GM18868 (cell line): ENCODE measurements around the gene C2CD5.
"Not testable (repeated sequence)": the region's sequence is repeated elsewhere in the genome, so short reads cannot be mapped to it uniquely, and the experiment has no call there.

Source experiments
- ATAC-seq: cut with Tn5 transposase; IDR thresholded peaks from one replicate; pipeline ENCODE4 v1.9.1; 2021; ENCODE audit warnings: mild to moderate bottlenecking, moderate library complexity; ENCODE audit not compliant: unreplicated experiment

Gene C2CD5

GRCh38 chr12:22536346-22536945, 7.9 kb downstream of the C2CD5 start:
- ATAC-seq, result no peak

- ATAC-seq, result no peak
These were observed 8.9 kb downstream of the C2CD5 start for GRCh38 chr12:22535478-22535877.

GRCh38 chr12:22535038-22535437, 9.3 kb downstream of the C2CD5 start:
- ATAC-seq, result no peak

GRCh38 chr12:22533155-22533554, 11.2 kb downstream of the C2CD5 start:
- ATAC-seq, result no peak

GRCh38 chr12:22532317-22532716, 12.0 kb downstream of the C2CD5 start:
- no peak for ATAC-seq

GRCh38 chr12:22531205-22531604, 13.1 kb downstream of the C2CD5 start:
- no peak for ATAC-seq

DNA sequence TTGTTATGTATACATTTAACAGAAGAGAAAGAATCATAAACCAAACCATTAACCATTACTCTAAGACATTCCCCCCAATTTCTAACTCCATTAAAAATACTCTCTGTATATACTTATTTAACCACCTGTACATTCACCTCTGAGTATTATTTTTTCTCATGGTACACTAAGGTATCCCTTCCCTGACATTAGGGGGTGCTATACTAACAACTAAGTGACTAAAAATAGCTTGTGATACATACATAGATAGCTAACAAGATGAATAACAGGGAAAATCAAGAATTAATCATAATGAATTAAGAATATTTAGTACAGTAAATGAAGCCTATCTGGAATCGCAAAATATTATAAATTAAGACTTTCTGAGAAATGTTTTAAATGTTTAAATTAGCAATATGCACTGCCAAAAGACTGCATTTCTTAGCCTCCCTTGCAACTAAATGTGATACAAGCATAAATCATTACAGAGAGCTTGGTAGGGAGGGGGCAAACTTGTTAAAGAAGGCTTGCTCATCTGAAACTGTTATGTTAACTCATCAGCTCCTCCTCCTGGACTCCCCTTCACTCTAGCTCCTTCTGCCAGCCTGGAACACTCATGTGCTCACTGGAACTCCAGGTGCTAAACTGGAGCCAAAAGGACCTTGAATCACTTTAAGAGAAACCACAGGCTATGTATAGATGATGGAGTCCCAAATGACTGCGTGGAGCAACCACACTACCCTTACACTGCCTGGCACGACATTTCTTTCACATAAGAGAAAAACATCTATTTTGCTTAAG, 14.9 kb downstream of the C2CD5 start:
- ATAC-seq, result peak; percentile 94

- no peak for ATAC-seq
These were observed 16.3 kb downstream of the C2CD5 start for GRCh38 chr12:22527999-22528398.

DNA sequence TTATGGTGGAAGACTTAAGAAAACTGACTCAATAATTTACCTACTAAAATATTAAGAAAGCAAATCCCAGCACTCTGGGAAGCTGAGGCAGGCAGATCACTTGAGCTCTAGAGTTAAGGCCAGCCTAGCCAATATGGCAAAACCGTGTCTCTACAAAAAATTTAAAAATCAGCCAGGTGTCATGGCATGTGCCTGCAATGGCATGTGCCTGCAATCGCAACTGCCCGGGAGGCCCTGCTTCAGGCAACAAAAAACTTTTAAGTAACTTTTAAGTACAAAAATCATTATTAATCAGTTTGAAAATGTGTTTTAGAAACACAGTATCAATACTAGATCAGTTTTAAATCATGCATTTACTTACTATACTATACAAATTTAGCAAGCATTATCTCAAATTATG, 17.5 kb downstream of the C2CD5 start:
- ATAC-seq, result no peak

- ATAC-seq, result no peak
These were observed 18.9 kb downstream of the C2CD5 start for GRCh38 chr12:22525426-22525825.

GRCh38 chr12:22518998-22519397, 25.3 kb downstream of the C2CD5 start:
- no peak for ATAC-seq

DNA sequence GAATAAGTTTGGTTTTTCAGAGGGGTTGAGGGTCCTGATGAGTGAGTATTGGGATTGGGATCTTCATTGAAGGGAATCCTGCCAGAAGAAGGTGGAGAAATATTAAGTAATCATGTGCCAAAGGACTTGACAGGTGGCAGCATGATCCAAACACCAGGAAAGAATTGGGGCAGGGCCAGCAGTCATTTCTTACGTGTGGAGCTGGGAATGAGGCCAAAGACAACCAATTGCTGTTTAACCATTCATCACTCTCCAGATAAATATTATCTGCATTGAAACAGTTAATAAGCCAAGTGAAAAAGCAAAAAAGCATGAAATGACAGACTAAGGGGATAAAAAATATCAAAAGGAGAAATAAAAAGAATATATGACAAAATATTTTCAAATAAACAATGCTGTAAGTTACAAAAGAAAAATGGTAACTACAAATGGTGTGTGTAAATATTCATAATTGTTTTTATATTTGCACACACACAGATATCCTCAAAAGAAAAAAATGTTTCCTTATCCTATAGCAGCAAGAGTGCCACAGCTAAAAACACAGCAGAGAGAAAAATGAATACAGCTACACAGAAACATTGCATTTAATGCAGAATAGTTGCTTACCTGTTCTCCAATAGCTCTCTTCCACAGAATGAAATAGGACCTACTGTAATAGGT, 26.2 kb downstream of the C2CD5 start:
- no peak for ATAC-seq

DNA sequence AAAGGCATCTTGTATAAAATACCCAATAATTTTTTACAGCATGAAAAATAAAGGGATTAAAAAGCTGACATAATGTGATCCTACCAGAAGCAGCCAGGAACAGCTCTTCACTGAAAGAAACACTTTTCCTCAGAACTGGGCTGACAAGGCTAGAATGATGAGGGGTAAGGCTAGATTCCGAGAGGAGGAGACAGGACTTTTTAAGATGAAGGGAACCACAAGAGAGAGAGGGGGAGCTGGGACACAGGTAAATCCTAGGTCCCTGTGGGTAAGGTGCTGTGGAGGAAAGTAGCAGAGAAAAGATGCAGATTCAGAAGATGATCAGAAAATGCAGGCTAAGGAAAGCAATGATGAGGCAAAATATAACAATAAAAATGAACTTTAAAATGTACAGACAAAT, 29.5 kb downstream of the C2CD5 start:
- ATAC-seq, result no peak

- ATAC-seq, result no peak
These were observed 38.5 kb downstream of the C2CD5 start for GRCh38 chr12:22505826-22506225.

DNA sequence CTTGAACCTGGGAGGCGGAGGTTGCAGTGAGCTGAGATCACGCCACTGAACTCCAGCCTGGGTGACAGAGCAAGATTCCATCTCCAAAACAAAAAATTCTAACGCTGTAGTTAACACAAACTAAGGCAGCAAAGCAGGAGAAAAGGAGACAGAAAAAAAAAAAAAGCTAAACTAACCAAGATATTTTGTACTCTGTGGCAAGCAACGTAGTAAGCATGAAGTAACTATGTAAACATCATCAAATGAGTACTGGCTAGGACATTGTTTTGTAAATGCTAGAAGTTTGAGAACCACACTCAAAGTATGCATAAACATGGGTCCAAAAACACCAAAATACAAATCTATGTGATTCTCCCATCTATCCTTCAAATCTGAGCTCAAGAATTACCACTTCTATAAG, 44.2 kb downstream of the C2CD5 start:
- no peak for ATAC-seq

DNA sequence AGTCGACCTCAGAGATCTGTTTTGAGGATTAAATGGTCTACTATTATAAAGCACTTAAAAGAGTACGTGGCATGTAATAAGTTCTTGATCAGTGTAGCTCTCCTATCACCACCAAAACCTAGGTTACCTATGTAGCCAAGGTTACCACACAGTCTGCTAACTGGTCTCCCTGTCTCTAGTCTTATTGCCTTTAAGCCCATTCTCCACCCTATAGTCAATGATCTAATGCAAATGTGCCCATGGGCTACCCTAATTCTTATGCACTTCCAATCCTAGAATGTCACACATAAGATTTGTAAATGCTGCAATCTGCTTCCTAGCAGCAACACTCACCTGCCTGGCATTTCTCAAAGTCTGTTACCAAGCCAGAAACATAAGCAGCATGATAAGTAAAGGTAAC, 44.9 kb downstream of the C2CD5 start:
- ATAC-seq, result no peak

DNA sequence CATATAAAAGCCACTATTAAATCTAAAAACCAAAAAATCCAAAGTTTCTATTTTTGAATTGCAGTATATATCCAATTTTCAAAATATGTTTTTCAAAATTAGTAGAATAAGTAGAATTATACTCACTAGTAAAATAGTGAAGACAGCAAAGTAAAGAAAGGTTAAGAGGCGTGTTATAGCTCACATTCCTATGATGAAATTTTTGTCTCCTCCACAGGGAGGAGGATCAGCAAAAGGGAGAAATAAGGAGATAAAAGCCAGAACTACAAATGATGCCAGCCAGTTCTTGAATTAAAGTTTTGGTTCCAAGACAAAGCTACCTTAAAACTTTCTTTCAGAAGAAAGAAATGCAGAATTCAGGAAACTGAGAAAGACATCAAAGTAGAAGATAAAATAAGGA, 50.0 kb downstream of the C2CD5 start:
- no peak for ATAC-seq

DNA sequence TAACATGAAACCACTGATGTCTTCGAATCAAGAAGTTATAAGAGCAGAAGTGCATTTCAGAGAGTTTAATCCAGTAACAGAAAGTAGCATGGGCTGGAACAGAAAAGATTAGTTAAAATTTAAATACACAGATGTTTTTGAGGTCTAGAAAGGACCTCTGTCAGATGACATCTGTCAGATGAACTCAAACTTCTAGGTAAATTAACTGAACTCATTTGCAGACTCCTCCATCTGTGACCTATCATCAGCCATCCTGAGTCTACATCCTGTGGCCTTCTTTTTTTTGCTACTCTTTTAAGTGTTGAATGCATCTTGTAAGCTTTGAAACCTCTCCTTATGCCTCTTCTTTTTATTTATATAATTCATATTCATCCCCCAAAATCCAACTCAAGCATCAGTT, 53.3 kb downstream of the C2CD5 start:
- ATAC-seq, result no peak

DNA sequence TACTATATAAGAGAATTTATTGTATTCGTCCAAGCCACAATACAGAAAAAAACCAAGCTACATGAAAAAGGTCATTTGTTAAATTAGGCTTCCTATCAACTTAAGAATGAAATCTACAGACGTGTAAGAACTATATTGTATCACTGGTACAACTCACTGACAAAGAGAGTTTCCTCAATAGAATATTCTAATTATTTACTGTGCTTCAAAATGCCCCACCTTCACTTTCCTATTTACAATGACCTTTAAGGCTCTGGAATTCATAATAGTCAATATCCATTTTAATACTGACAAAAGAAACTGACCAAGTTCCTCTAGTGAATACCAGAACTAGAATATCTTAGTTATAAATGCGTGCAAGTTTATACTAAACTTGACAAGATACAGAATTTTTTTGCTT, 55.9 kb downstream of the C2CD5 start:
- no peak for ATAC-seq

DNA sequence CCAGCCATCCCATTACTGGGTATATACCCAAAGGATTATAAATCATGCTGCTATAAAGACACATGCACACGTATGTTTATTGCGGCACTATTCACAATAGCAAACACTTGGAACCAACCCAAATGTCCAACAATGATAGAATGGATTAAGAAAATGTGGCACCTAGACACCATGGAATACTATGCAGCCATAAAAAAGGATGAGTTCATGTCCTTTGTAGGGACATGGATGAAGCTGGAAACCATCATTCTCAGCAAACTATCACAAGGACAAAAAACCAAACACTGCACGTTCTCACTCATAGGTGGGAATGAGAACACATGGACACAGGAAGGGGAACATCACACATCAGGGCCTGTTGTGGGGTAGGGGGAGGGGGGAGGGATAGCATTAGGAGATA, 56.7 kb downstream of the C2CD5 start:
- not testable (repeated sequence) for ATAC-seq

GRCh38 chr12:22481547-22482104, 62.7 kb downstream of the C2CD5 start:
- no peak for ATAC-seq

DNA sequence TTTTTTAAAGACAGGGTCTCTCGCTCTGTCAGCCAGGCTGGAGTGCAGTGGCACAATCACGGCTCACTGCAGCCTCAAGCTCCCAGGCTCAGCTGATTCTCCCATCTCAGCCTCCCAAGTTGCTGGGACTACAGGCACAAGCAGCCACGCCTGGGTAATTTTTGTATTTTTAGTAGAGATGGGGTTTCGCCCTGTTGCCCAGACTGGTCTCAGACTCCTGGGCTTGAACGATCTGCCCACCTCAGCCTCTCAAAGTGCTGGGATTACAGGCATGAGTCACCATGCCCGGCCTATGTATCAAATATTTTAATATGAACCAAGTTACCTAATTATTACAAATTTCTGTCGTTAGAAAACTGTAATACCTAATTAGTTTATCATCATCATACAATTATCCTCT, 63.5 kb downstream of the C2CD5 start:
- ATAC-seq, result not testable (repeated sequence)
